Right lobe of liver (tissue), 6 donors: ENCODE data around the gene SMKR1. TPM values are rescaled to one million over a fixed set of nuclear protein-coding genes. Genes with fewer than 3 reads are reported as not detected.
"Not testable (repeated sequence)": the region's sequence is repeated elsewhere in the genome, so short reads cannot be mapped to it uniquely, and the experiment has no call there.

ENCODE experiments used
- ATAC-seq, 4 donors: fragments of 200-7000 bp; cut with Tn5 transposase; one replicate each; pipeline ENCODE4 v1.9.1; 2020; ENCODE audit warnings: mild to moderate bottlenecking in 4 of 4, moderate library complexity in 4 of 4
- DNase-seq, 3 donors: peaks; one replicate each; pipeline ENCODE4 v3.0.0-alpha.2; 2020
- H3K27ac ChIP-seq, 3 donors: fragments of 200-600 bp; one replicate each; pipeline ENCODE4 v1.8.0; 2022
- H3K27me3 ChIP-seq, 2 donors: fragments of 200-600 bp; one replicate each; pipeline ENCODE4 v1.8.0; 2022
- H3K36me3 ChIP-seq, 4 donors: fragments of 200-600 bp; sonication (generic) in 1 of 4; one replicate each; pipeline versions ENCODE4 v1.5.1 to v1.8.0; 2017 to 2022; ENCODE audit warnings: control low read depth in 1 of 4
- H3K4me1 ChIP-seq, 4 donors: fragments of 200-600 bp; sonication (generic) in 1 of 4; one replicate each; pipeline versions ENCODE4 v1.5.1 to v1.8.0; 2017 to 2022; ENCODE audit warnings: control low read depth in 1 of 4
- H3K4me3 ChIP-seq, 3 donors: fragments of 200-600 bp; one replicate each; pipeline ENCODE4 v1.8.0; 2022
- H3K9me3 ChIP-seq, 4 donors: fragments of 200-600 bp; sonication (generic) in 1 of 4; one replicate each; pipeline versions ENCODE4 v1.5.1 to v1.8.0; 2017 to 2022; ENCODE audit warnings: control low read depth in 1 of 4
- CTCF ChIP-seq, 4 donors: fragments of 200-600 bp in 3 of 4; fragments of 450-650 bp in 1 of 4; IDR thresholded peaks; one replicate each; pipeline versions ENCODE4 v1.5.1 to v1.8.0; 2016 to 2022; ENCODE audit warnings: antibody characterized with exemption in 4 of 4, mild to moderate bottlenecking in 2 of 4
- POLR2A ChIP-seq: fragments of 450-650 bp; IDR thresholded peaks from one replicate; pipeline ENCODE4 v1.6.1; 2017; ENCODE audit warnings: antibody characterized with exemption, mild to moderate bottlenecking
- WGBS: methylation state at CpG from one replicate; pipeline ENCODE4 v1.1.6; 2018; ENCODE audit warnings: low coverage, low lambda C conversion rate; ENCODE audit not compliant: insufficient coverage; ENCODE audit errors: missing lambda C conversion rate; 5-methylcytosine and 5-hydroxymethylcytosine counted together
- intact Hi-C, 2 donors: fragments of 100-400 bp; cut with DNase I; formaldehyde crosslinking; loops; one replicate each; pipeline versions ENCODE4 v1.11.2 to v1.14.1; 2022
- total RNA-seq, 6 experiments: library from RNA; depleted of rRNA in 2 of 6; stranded (reverse); fragments of >200 nt in 2 of 6; fragmentation: NEBNext Ultra II Directional in 3 of 6; extraction: Animal tissue kit (Norgen Biotek cat#: 25700) in 3 of 6; gene quantifications; one replicate each; pipeline versions ENCODE4 v1.1.0 to v1.2.4, GENCODE V29; 2016 to 2023
- donor health status: DM: no; HTN: yes; CAD: no.
- donor health status: DM: no; HTN: no; CAD: no.
- donor health status: DM: no; HTN: no; CAD: no.
- donor health status: DM: no; HTN: yes; CAD: no.
- donor health status: DM: no; HTN: yes; CAD: no.

SMKR1 gene
- total RNA-seq, 6 experiments from 2014 or later = not detected

GRCh38 chr7:129519464-129519863 is 17.1 kb downstream of the SMKR1 start:
- H3K27me3 ChIP-seq = no peaks in the 10 kb centered on the region
- no peak for DNase-seq
- intact Hi-C loops = no loop called here
- no peak overlapping the region for H3K4me3 ChIP-seq
- TF ChIP-seq CTCF (IDR thresholded peaks at IDR 0.05) (no peak), POLR2A (no peak)
- H3K36me3 ChIP-seq = no peaks in the 10 kb centered on the region
- WGBS = 37% methylated on average over 5 of the region's 5 CpGs
- no peak overlapping the region for H3K27ac ChIP-seq
- H3K4me1 ChIP-seq = no peaks in the 10 kb centered on the region
- H3K9me3 ChIP-seq = no peaks in the 10 kb centered on the region
- ATAC-seq = no peak

GRCh38 chr7:129522088-129522970 is 20.0 kb downstream of the SMKR1 start:
- no peaks in the 10 kb centered on the region for H3K27me3 ChIP-seq
- no peak for DNase-seq
- no peak overlapping the region for H3K4me3 ChIP-seq
- 43% methylated on average over 17 of the region's 30 CpGs for WGBS
- H3K4me1 ChIP-seq = no peaks in the 10 kb centered on the region
- peak in 3 of 4 donors; percentile 30 to 35 (median 32) for ATAC-seq
- H3K36me3 ChIP-seq = no peaks in the 10 kb centered on the region
- no peak overlapping the region for H3K27ac ChIP-seq
- intact Hi-C loops = no loop called here
- H3K9me3 ChIP-seq = no peaks in the 10 kb centered on the region
- TF ChIP-seq POLR2A = no peak
- TF ChIP-seq CTCF (IDR thresholded peaks at IDR 0.05) = no peak

GRCh38 chr7:129522971-129523340 is 20.6 kb downstream of the SMKR1 start:
- TF ChIP-seq CTCF (IDR thresholded peaks at IDR 0.05) = no peak
- TF ChIP-seq POLR2A = no peak
- ATAC-seq = no peak
- H3K27ac ChIP-seq = no peak overlapping the region
- 53% methylated on average over 5 of the region's 5 CpGs for WGBS
- H3K4me3 ChIP-seq = no peak overlapping the region
- no peaks in the 10 kb centered on the region for H3K4me1 ChIP-seq
- no peak for DNase-seq
- H3K27me3 ChIP-seq = no peaks in the 10 kb centered on the region
- no peaks in the 10 kb centered on the region for H3K9me3 ChIP-seq
- H3K36me3 ChIP-seq = no peaks in the 10 kb centered on the region
- intact Hi-C loops = no loop called here

- H3K4me1 ChIP-seq = no peaks in the 10 kb centered on the region
- 71% methylated on average over 3 of the region's 3 CpGs for WGBS
- no peak for TF ChIP-seq CTCF (IDR thresholded peaks at IDR 0.05)
- no peak for TF ChIP-seq POLR2A
Observed at GRCh38 chr7:129523924-129524323, 21.6 kb downstream of the SMKR1 start.

GRCh38 chr7:129524405-129524804 is 22.1 kb downstream of the SMKR1 start:
- ATAC-seq = peak in 2 of 4 donors; percentile 36 to 48
- WGBS = 50% methylated on average over 2 of the region's 2 CpGs

More at GRCh38 chr7:129523924-129524323, 21.6 kb downstream of the SMKR1 start:
- intact Hi-C loops = no loop called here
- Histone ChIP-seq H3K27me3 (no peaks in the 10 kb centered on the region), H3K27ac (no peak overlapping the region), H3K9me3 (no peaks in the 10 kb centered on the region), H3K4me3 (no peak overlapping the region), H3K36me3 (no peaks in the 10 kb centered on the region)
- DNase-seq = no peak
- no peak for ATAC-seq

More at GRCh38 chr7:129524405-129524804, 22.1 kb downstream of the SMKR1 start:
- intact Hi-C loops, H3K4me3 ChIP-seq, H3K27me3 ChIP-seq, DNase-seq, H3K9me3 ChIP-seq, H3K27ac ChIP-seq, H3K36me3 ChIP-seq, H3K4me1 ChIP-seq: not testable (repeated sequence)
